Upper lobe of left lung (tissue), 4 donors: ENCODE data around the gene TUBB4A.
"Not testable (repeated sequence)": the region's sequence is repeated elsewhere in the genome, so short reads cannot be mapped to it uniquely, and the experiment has no call there.

Experiments used
- CTCF ChIP-seq, 6 experiments: fragments of 450-650 bp in 4 of 6; fragments of 200-600 bp in 2 of 6; sonication (generic) in 2 of 6; IDR thresholded peaks; one replicate each; pipeline ENCODE4 v1.5.1; 2016 to 2019; ENCODE audit warnings: antibody characterized with exemption in 6 of 6
- POLR2A ChIP-seq, 4 donors: fragments of 450-650 bp; IDR thresholded peaks; one replicate each; pipeline ENCODE4 v1.5.1; 2016 to 2017; ENCODE audit warnings: antibody characterized with exemption in 4 of 4, mild to moderate bottlenecking in 2 of 4

GRCh38 chr19:6550679-6551078 lies 48.6 kb upstream of the TUBB4A start:
- TF ChIP-seq POLR2A, CTCF (IDR thresholded peaks at IDR 0.05): not testable (repeated sequence)
